SK-N-SH (cell line): ENCODE measurements around the gene ATN1. TPM values are rescaled to one million over a fixed set of nuclear protein-coding genes. Genes with fewer than 3 reads are reported as not detected.

ENCODE experiments used
- CTCF ChIA-PET: fragments of 300-600, 350-600 bp; formaldehyde crosslinking; extraction: SDS; loops from one replicate; lab custom pipeline; 2021; lab: Yijun Ruan, JAX
- POLR2A ChIA-PET: fragments of 350-600 bp; sonication (Branson Sonifier 250); formaldehyde crosslinking; extraction: SDS; loops from one replicate; lab custom pipeline; 2020; ENCODE audit warnings: antibody characterized with exemption, inconsistent platforms; lab: Yijun Ruan, JAX
- DNase-seq: peaks from one replicate; pipeline ENCODE4 v3.0.0; 2012
- H2AFZ ChIP-seq: fragments of 200-600 bp; sonication (generic); 2 replicates; pipeline ENCODE4 v1.8.1; 2016; ENCODE audit warnings: antibody characterized with exemption, mild to moderate bottlenecking, low read depth
- H3F3A ChIP-seq: fragments of 200-600 bp; sonication (generic); replicated peaks from 2 replicates; pipeline ENCODE3; 2016; ENCODE audit warnings: antibody characterized with exemption, mild to moderate bottlenecking; ENCODE audit not compliant: insufficient read depth
- H3K27ac ChIP-seq, 2 experiments: fragments of 200-500 bp in 1 of 2; fragments of 200-600 bp in 1 of 2; sonication (Bioruptor generic) in 1 of 2; sonication (generic), shearing (Covaris generic) in 1 of 2; 2 replicates each; pipeline versions ENCODE4 v1.5.1 to v1.6.1; 2014 to 2016; ENCODE audit warnings: low read depth in 2 of 2, inconsistent platforms in 1 of 2, low read length in 1 of 2, mild to moderate bottlenecking in 1 of 2, mixed read lengths in 1 of 2
- H3K27me3 ChIP-seq: fragments of 200-600 bp; sonication (generic), shearing (Covaris generic); 2 replicates; pipeline ENCODE4 v1.6.1; 2016; ENCODE audit warnings: mixed run types; ENCODE audit not compliant: insufficient read depth
- H3K36me3 ChIP-seq, 2 experiments: fragments of 200-500 bp in 1 of 2; fragments of 200-600 bp in 1 of 2; sonication (Bioruptor generic) in 1 of 2; sonication (generic) in 1 of 2; replicated peaks in 1 of 2; 2 replicates each; pipeline versions ENCODE3 to v1.5.1; 2014 to 2016; ENCODE audit warnings: low read length in 1 of 2, mild to moderate bottlenecking in 1 of 2; ENCODE audit not compliant: insufficient read depth in 2 of 2, control insufficient read depth in 1 of 2
- H3K4me1 ChIP-seq, 2 experiments: fragments of 200-500 bp in 1 of 2; fragments of 200-600 bp in 1 of 2; sonication (Bioruptor generic) in 1 of 2; sonication (generic), shearing (Covaris generic) in 1 of 2; 2 replicates each; pipeline versions ENCODE4 v1.5.1 to v1.6.1; 2014 to 2016; ENCODE audit warnings: low read depth in 1 of 2, low read length in 1 of 2, mixed run types in 1 of 2; ENCODE audit not compliant: insufficient read depth in 2 of 2, control insufficient read depth in 1 of 2
- H3K4me2 ChIP-seq: fragments of 200-600 bp; sonication (generic), shearing (Covaris generic); 2 replicates; pipeline ENCODE4 v1.6.1; 2017; ENCODE audit warnings: mixed run types
- H3K4me3 ChIP-seq, 2 experiments: fragments of 200-500 bp in 1 of 2; fragments of 200-600 bp in 1 of 2; sonication (Bioruptor generic) in 1 of 2; sonication (generic), shearing (Covaris generic) in 1 of 2; 2 replicates each; pipeline versions ENCODE4 v1.5.1 to v1.8.1; 2014 to 2016; ENCODE audit warnings: low read depth in 2 of 2, inconsistent platforms in 1 of 2, low read length in 1 of 2, mild to moderate bottlenecking in 1 of 2, mixed read lengths in 1 of 2, moderate library complexity in 1 of 2
- H3K79me2 ChIP-seq: fragments of 200-600 bp; sonication (generic); 2 replicates; pipeline ENCODE4 v1.8.1; 2017; ENCODE audit warnings: mild to moderate bottlenecking; ENCODE audit not compliant: insufficient read depth
- H3K9ac ChIP-seq: fragments of 200-600 bp; sonication (generic); 2 replicates; pipeline ENCODE4 v1.6.1; 2017; ENCODE audit warnings: mixed run types
- H3K9me2 ChIP-seq: fragments of 200-600 bp; sonication (generic); 2 replicates; pipeline ENCODE4 v1.6.1; 2017; ENCODE audit warnings: mixed run types
- H3K9me3 ChIP-seq: fragments of 200-600 bp; sonication (generic); 2 replicates; pipeline ENCODE4 v1.6.1; 2017; ENCODE audit warnings: mixed run types, mild to moderate bottlenecking, moderate library complexity
- H4K20me1 ChIP-seq: fragments of 200-600 bp; sonication (generic); 2 replicates; pipeline ENCODE4 v1.6.1; 2017; ENCODE audit warnings: mild to moderate bottlenecking, mixed run types; ENCODE audit not compliant: insufficient read depth
- CHD2 ChIP-seq: fragments of 150-350 bp; IDR thresholded peaks from 2 replicates; pipeline ENCODE4 v1.6.1; 2018; ENCODE audit warnings: low read length; ENCODE audit not compliant: partially characterized antibody
- ELF1 ChIP-seq: IDR thresholded peaks from 2 replicates; pipeline ENCODE4 v1.4.0; 2012
- EP300 ChIP-seq, 2 experiments: IDR thresholded peaks; 2 replicates each; pipeline versions ENCODE4 v1.4.0 to v1.6.1; 2012; ENCODE audit warnings: borderline replicate concordance in 1 of 2, low read depth in 1 of 2, low read length in 1 of 2
- FOXM1 ChIP-seq: IDR thresholded peaks from 2 replicates; pipeline ENCODE4 v1.4.0; 2012; ENCODE audit warnings: low read depth, mild to moderate bottlenecking
- NFIC ChIP-seq: IDR thresholded peaks from 2 replicates; pipeline ENCODE4 v1.4.0; 2012; ENCODE audit warnings: borderline replicate concordance
- POLR2AphosphoS5 ChIP-seq: IDR thresholded peaks from 2 replicates; pipeline ENCODE4 v1.6.1; 2012; ENCODE audit warnings: low read depth, low read length
- SIN3A ChIP-seq: IDR thresholded peaks from 2 replicates; pipeline ENCODE4 v1.6.1; 2012; ENCODE audit warnings: low read depth, mild to moderate bottlenecking, low read length, moderate library complexity, borderline replicate concordance
- SMC3 ChIP-seq: IDR thresholded peaks from 2 replicates; pipeline ENCODE4 v1.6.1; 2012; ENCODE audit warnings: low read depth, low read length, improper control_type of control experiment
- WGBS: methylation state at CpG from one replicate; pipeline ENCODE4 v1.1.6; 2017; ENCODE audit warnings: low lambda C conversion rate; 5-methylcytosine and 5-hydroxymethylcytosine counted together
- polyA plus RNA-seq, 3 experiments: library from polyadenylated mRNA; depleted of rRNA; stranded (reverse); fragments of >200 nt; gene quantifications; 2 replicates each; pipeline ENCODE4 v1.2.3, GENCODE V29; 2012
- TF ChIP-seq, protein P1 (sequence below): IDR thresholded peaks from 2 replicates; pipeline ENCODE4 v1.6.1; 2012; ENCODE audit warnings: mild to moderate bottlenecking, low read depth, low read length, moderate library complexity
- TF ChIP-seq, protein P2 (sequence below): IDR thresholded peaks from 2 replicates; pipeline ENCODE4 v1.4.0; 2012; ENCODE audit warnings: low read depth, borderline replicate concordance

Gene ATN1
- polyA plus RNA-seq, 1 of the 3 experiments (the other 2 are of a cell fraction) = 29.3 TPM

DNA sequence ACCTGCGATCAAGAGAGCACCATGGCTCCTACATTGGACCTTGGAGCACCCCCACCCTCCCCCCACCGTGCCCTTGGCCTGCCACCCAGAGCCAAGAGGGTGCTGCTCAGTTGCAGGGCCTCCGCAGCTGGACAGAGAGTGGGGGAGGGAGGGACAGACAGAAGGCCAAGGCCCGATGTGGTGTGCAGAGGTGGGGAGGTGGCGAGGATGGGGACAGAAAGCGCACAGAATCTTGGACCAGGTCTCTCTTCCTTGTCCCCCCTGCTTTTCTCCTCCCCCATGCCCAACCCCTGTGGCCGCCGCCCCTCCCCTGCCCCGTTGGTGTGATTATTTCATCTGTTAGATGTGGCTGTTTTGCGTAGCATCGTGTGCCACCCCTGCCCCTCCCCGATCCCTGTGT, 14.0 kb downstream of the ATN1 start:
- H3K79me2 ChIP-seq = peaks cover 27% of the 10 kb centered on the region
- CTCF ChIA-PET = interaction anchor here (1.0 to 9.2 kb wide), 5 partner anchors 13 to 73 kb away, joined by 3 to 134 read pairs (median 33); partner anchors contain the start of genes ATN1 and SPSB2
- no peak overlapping the region for H3K4me2 ChIP-seq
- H3K4me3 ChIP-seq = no peak overlapping the region
- DNase-seq = no peak
- TF ChIP-seq NFIC (no peak), POLR2AphosphoS5 (no peak), FOXM1 (no peak), SIN3A (no peak), CHD2 (no peak), SMC3 (no peak)
- TF ChIP-seq, protein P1, sequence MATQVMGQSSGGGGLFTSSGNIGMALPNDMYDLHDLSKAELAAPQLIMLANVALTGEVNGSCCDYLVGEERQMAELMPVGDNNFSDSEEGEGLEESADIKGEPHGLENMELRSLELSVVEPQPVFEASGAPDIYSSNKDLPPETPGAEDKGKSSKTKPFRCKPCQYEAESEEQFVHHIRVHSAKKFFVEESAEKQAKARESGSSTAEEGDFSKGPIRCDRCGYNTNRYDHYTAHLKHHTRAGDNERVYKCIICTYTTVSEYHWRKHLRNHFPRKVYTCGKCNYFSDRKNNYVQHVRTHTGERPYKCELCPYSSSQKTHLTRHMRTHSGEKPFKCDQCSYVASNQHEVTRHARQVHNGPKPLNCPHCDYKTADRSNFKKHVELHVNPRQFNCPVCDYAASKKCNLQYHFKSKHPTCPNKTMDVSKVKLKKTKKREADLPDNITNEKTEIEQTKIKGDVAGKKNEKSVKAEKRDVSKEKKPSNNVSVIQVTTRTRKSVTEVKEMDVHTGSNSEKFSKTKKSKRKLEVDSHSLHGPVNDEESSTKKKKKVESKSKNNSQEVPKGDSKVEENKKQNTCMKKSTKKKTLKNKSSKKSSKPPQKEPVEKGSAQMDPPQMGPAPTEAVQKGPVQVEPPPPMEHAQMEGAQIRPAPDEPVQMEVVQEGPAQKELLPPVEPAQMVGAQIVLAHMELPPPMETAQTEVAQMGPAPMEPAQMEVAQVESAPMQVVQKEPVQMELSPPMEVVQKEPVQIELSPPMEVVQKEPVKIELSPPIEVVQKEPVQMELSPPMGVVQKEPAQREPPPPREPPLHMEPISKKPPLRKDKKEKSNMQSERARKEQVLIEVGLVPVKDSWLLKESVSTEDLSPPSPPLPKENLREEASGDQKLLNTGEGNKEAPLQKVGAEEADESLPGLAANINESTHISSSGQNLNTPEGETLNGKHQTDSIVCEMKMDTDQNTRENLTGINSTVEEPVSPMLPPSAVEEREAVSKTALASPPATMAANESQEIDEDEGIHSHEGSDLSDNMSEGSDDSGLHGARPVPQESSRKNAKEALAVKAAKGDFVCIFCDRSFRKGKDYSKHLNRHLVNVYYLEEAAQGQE = no peak
- peaks cover 28 to 33% of the 10 kb centered on the region in 2 experiments for H3K36me3 ChIP-seq
- no peaks in the 10 kb centered on the region for H3K27me3 ChIP-seq
- H3F3A ChIP-seq = peaks cover 65% of the 10 kb centered on the region
- POLR2A ChIA-PET = interaction anchor here (0.9 kb wide), 1 partner anchor 90 kb away, joined by 4 read pairs; the partner anchor contains the start of gene CDCA3
- no peak overlapping the region for H3K9ac ChIP-seq
- peak overlapping the region in 1 of 2 experiments; percentile 17; a peak in 1 of 4 replicates for H3K27ac ChIP-seq
- peaks cover 6 to 29% of the 10 kb centered on the region in 2 experiments; a peak in 3 of 4 replicates for H3K4me1 ChIP-seq
- H3K9me2 ChIP-seq = no peaks in the 10 kb centered on the region
- H2AFZ ChIP-seq = no peak overlapping the region
- H4K20me1 ChIP-seq = no peaks in the 10 kb centered on the region
- 84% methylated on average over 12 of the region's 12 CpGs for WGBS
- no peaks in the 10 kb centered on the region for H3K9me3 ChIP-seq

DNA sequence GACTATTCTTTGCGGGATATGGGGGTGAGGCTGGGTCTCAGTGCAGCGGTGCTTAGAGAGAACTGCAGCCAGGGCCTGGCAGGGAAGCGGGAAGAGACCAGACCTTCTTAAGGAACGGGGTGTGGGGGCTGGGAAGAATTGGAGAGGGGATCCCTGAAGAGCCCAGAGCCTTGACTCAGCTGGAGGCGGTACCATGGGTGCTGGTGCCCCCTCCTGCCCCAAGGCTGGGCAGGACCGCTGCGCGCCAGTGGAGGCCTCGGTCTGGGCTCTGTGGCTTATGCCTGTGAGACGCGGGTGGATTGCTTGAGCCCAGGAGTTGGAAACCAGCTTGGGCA, 14.5 kb downstream of the ATN1 start:
- Histone ChIP-seq H3K79me2 (peaks cover 25% of the 10 kb centered on the region), H2AFZ (no peak overlapping the region), H3K9ac (no peak overlapping the region), H3K9me2 (no peaks in the 10 kb centered on the region), H4K20me1 (no peaks in the 10 kb centered on the region), H3F3A (peaks cover 64% of the 10 kb centered on the region), H3K4me3 (no peak overlapping the region), H3K4me2 (no peak overlapping the region), H3K4me1 (peaks cover 6 to 24% of the 10 kb centered on the region in 2 experiments; a peak in 3 of 4 replicates), H3K36me3 (peaks cover 25 to 32% of the 10 kb centered on the region in 2 experiments), H3K27me3 (no peaks in the 10 kb centered on the region), H3K9me3 (no peaks in the 10 kb centered on the region), H3K27ac (peak overlapping the region; percentile 89 to 98; a peak in 3 of 4 replicates)
- WGBS = 100% methylated on average over 11 of the region's 11 CpGs
- DNase-seq = peak; percentile 20
- POLR2A ChIA-PET = interaction anchor here (2.4 to 4.5 kb wide), 2 partner anchors 15 to 37 kb away, joined by 5 to 82 read pairs; partner anchors contain the start of gene ATN1
- TF ChIP-seq FOXM1 (no peak), EP300 (IDR thresholded peaks at IDR 0.05; ENCODE audit: borderline replicate concordance in 1 of 2, low read depth in 1 of 2, low read length in 1 of 2) (no peak), ELF1 (no peak), POLR2AphosphoS5 (no peak; the same call in 1 of the 2 replicates), SIN3A (no peak)
- TF ChIP-seq, protein P2, sequence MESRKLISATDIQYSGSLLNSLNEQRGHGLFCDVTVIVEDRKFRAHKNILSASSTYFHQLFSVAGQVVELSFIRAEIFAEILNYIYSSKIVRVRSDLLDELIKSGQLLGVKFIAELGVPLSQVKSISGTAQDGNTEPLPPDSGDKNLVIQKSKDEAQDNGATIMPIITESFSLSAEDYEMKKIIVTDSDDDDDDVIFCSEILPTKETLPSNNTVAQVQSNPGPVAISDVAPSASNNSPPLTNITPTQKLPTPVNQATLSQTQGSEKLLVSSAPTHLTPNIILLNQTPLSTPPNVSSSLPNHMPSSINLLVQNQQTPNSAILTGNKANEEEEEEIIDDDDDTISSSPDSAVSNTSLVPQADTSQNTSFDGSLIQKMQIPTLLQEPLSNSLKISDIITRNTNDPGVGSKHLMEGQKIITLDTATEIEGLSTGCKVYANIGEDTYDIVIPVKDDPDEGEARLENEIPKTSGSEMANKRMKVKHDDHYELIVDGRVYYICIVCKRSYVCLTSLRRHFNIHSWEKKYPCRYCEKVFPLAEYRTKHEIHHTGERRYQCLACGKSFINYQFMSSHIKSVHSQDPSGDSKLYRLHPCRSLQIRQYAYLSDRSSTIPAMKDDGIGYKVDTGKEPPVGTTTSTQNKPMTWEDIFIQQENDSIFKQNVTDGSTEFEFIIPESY = no peak
- CTCF ChIA-PET = interaction anchor here (1.0 to 6.5 kb wide), 5 partner anchors 13 to 73 kb away, joined by 3 to 114 read pairs (median 33); partner anchors contain the start of gene ATN1
